HepG2 (cell line): ENCODE measurements around the gene TRA2B. TPM values are rescaled to one million over a fixed set of nuclear protein-coding genes. Genes with fewer than 3 reads are reported as not detected.

Source experiments
- ATAC-seq: fragments of 200-7000 bp; cut with Tn5 transposase; 3 replicates; pipeline ENCODE4 v1.9.1; 2020; ENCODE audit warnings: mild to moderate bottlenecking, moderate library complexity
- BruUV-seq: library from RNA; stranded (reverse); fragments of 400-500 nt; replicated peaks from 2 replicates; lab custom pipeline; 2021; lab: Mats Ljungman, UMichigan
- CTCF ChIA-PET: fragments of 300-600 bp; formaldehyde crosslinking; extraction: SDS; loops from one replicate; lab custom pipeline; 2021; ENCODE audit warnings: low total read pairs, inconsistent platforms, low intra/inter-chr PET ratio; lab: Yijun Ruan, JAX
- POLR2A ChIA-PET: fragments of 350-600 bp; sonication (Branson Sonifier 250); formaldehyde crosslinking; loops from one replicate; lab custom pipeline; 2020; ENCODE audit warnings: antibody characterized with exemption, inconsistent platforms; lab: Yijun Ruan, JAX
- DNase-seq: peaks from one replicate; pipeline ENCODE4 v3.0.0-alpha.2; 2015; ENCODE audit warnings: low spot score
- FAIRE-seq: peaks from 3 replicates; lab custom pipeline; 2011; peaks lifted over from hg19 to GRCh38; lab: Jason Lieb, UNC
- H2AFZ ChIP-seq: one replicate; pipeline ENCODE4 v1.6.1; 2011; ENCODE audit warnings: low read length, inconsistent platforms
- H3K27ac ChIP-seq: fragments of 300-600 bp; 3 replicates; pipeline ENCODE4 v1.8.0; 2011; ENCODE audit warnings: mixed run types, mild to moderate bottlenecking, mixed read lengths, low read length, inconsistent platforms; ENCODE audit not compliant: insufficient read depth; ENCODE audit errors: extremely low read length
- H3K27me3 ChIP-seq, 2 experiments: fragments of 200-600 bp in 1 of 2; 2 replicates in 1 of 2; 3 replicates in 1 of 2; pipeline versions ENCODE4 v1.6.0 to v1.8.0; 2011; ENCODE audit warnings: low read length in 2 of 2, mild to moderate bottlenecking in 2 of 2, moderate library complexity in 2 of 2, inconsistent platforms in 1 of 2; ENCODE audit not compliant: insufficient read depth in 2 of 2, control insufficient read depth in 1 of 2
- H3K36me3 ChIP-seq, 2 experiments: fragments of 200-600 bp in 1 of 2; replicated peaks in 1 of 2; 2 replicates in 1 of 2; 3 replicates in 1 of 2; pipeline versions ENCODE4 v1.5.1 to v1.8.0; 2011; ENCODE audit warnings: low read length in 2 of 2, inconsistent platforms in 1 of 2; ENCODE audit not compliant: insufficient read depth in 2 of 2, control insufficient read depth in 1 of 2
- H3K4me1 ChIP-seq: 2 replicates; pipeline ENCODE4 v1.5.1; 2012; ENCODE audit warnings: low read length, inconsistent platforms; ENCODE audit not compliant: insufficient read depth
- H3K4me2 ChIP-seq: 2 replicates; pipeline ENCODE4 v1.6.0; 2011; ENCODE audit warnings: low read depth, low read length, inconsistent platforms
- H3K4me3 ChIP-seq, 3 experiments: fragments of 200-600 bp in 1 of 3; sonication (generic), shearing (Covaris generic) in 1 of 3; replicated peaks in 1 of 3; 2 replicates each; pipeline ENCODE4 v1.5.1; 2011 to 2016; ENCODE audit warnings: low read length in 3 of 3, inconsistent platforms in 2 of 3, low read depth in 2 of 3, mild to moderate bottlenecking in 2 of 3, control low read depth in 1 of 3, mixed read lengths in 1 of 3; ENCODE audit not compliant: insufficient read depth in 1 of 3
- H3K79me2 ChIP-seq: one replicate; pipeline ENCODE4 v1.6.1; 2011; ENCODE audit warnings: low read length, inconsistent platforms; ENCODE audit not compliant: insufficient read depth
- H3K9ac ChIP-seq: 2 replicates; pipeline ENCODE4 v1.6.0; 2011; ENCODE audit warnings: mild to moderate bottlenecking, low read depth, low read length, inconsistent platforms; ENCODE audit not compliant: insufficient read depth
- H3K9me3 ChIP-seq: 2 replicates; pipeline ENCODE4 v1.5.1; 2012; ENCODE audit warnings: mild to moderate bottlenecking, low read length
- H4K20me1 ChIP-seq: 2 replicates; pipeline ENCODE4 v1.6.0; 2011; ENCODE audit warnings: inconsistent platforms, mild to moderate bottlenecking, low read length, moderate library complexity; ENCODE audit not compliant: insufficient read depth
- AHR ChIP-seq: IDR thresholded peaks from 2 replicates; pipeline ENCODE4 v1.6.1; 2018; ENCODE audit warnings: missing genetic modification reagents, missing compliant biosample characterization
- BHLHE40 ChIP-seq: IDR thresholded peaks from 2 replicates; pipeline ENCODE4 v1.6.1; 2011; ENCODE audit warnings: low read length, improper control_type of control experiment
- CEBPZ ChIP-seq: IDR thresholded peaks from 2 replicates; pipeline ENCODE4 v1.6.1; 2012; ENCODE audit warnings: low read length, improper control_type of control experiment
- CREM ChIP-seq, 2 experiments: sonication (generic) in 1 of 2; formaldehyde crosslinking in 1 of 2; IDR thresholded peaks; 2 replicates each; pipeline versions ENCODE4 v1.4.0 to v1.6.1; 2016 to 2020; ENCODE audit warnings: antibody characterized with exemption in 1 of 2, mild to moderate bottlenecking in 1 of 2, missing genetic modification reagents in 1 of 2
- CSRNP1 ChIP-seq: sonication (generic); formaldehyde crosslinking; IDR thresholded peaks from 2 replicates; pipeline ENCODE4 v1.8.1; 2023; ENCODE audit warnings: mild to moderate bottlenecking, missing genetic modification reagents
- E2F1 ChIP-seq: sonication (generic); formaldehyde crosslinking; IDR thresholded peaks from 2 replicates; pipeline ENCODE4 v1.5.0; 2020; ENCODE audit warnings: missing genetic modification reagents
- ELF1 ChIP-seq: sonication (generic); formaldehyde crosslinking; IDR thresholded peaks from 2 replicates; pipeline ENCODE4 v1.4.0; 2020; ENCODE audit warnings: missing genetic modification reagents
- ERF ChIP-seq: IDR thresholded peaks from 2 replicates; pipeline ENCODE4 v1.6.1; 2018; ENCODE audit warnings: missing biosample characterization, missing genetic modification reagents
- MEF2D ChIP-seq: sonication (generic); formaldehyde crosslinking; IDR thresholded peaks from 2 replicates; pipeline ENCODE4 v1.5.1; 2020; ENCODE audit warnings: mild to moderate bottlenecking, missing genetic modification reagents
- NFKB2 ChIP-seq: sonication (generic); formaldehyde crosslinking; IDR thresholded peaks from 2 replicates; pipeline ENCODE4 v1.4.0; 2020; ENCODE audit warnings: missing genetic modification reagents, borderline replicate concordance
- RAD21 ChIP-seq: fragments of 450-650 bp; formaldehyde crosslinking; IDR thresholded peaks from 2 replicates; pipeline ENCODE4 v1.5.0; 2020; ENCODE audit warnings: mild to moderate bottlenecking
- SAP130 ChIP-seq: IDR thresholded peaks from 2 replicates; pipeline ENCODE4 v1.6.1; 2016; ENCODE audit warnings: low read depth
- SPEN ChIP-seq: sonication (generic); formaldehyde crosslinking; IDR thresholded peaks from 2 replicates; pipeline ENCODE4 v1.5.1; 2020; ENCODE audit warnings: low read depth, mild to moderate bottlenecking, missing genetic modification reagents
- STAT5B ChIP-seq: sonication (generic); formaldehyde crosslinking; IDR thresholded peaks from 2 replicates; pipeline ENCODE4 v1.4.0; 2020; ENCODE audit warnings: missing genetic modification reagents
- TMF1 ChIP-seq: sonication (generic); formaldehyde crosslinking; IDR thresholded peaks from 2 replicates; pipeline ENCODE4 v1.8.1; 2022; ENCODE audit warnings: low read depth, missing genetic modification reagents
- U2AF1 ChIP-seq: fragments of 200-400 bp; formaldehyde crosslinking; optimal IDR thresholded peaks from 2 replicates; pipeline ENCODE3; 2017; ENCODE audit warnings: mild to moderate bottlenecking, low read depth, low read length
- ZNF20 ChIP-seq: sonication (generic); formaldehyde crosslinking; IDR thresholded peaks from 2 replicates; pipeline ENCODE4 v1.4.0; 2020; ENCODE audit warnings: mild to moderate bottlenecking, moderate library complexity, missing genetic modification reagents
- ZNF326 ChIP-seq: sonication (generic); formaldehyde crosslinking; IDR thresholded peaks from 2 replicates; pipeline ENCODE4 v1.4.0; 2020; ENCODE audit warnings: missing genetic modification reagents, borderline replicate concordance
- ZNF616 ChIP-seq: sonication (generic); formaldehyde crosslinking; IDR thresholded peaks from 2 replicates; pipeline ENCODE4 v1.5.0; 2020; ENCODE audit warnings: low read depth, mild to moderate bottlenecking, missing genetic modification reagents
- ZNF678 ChIP-seq: sonication (generic); formaldehyde crosslinking; IDR thresholded peaks from 2 replicates; pipeline ENCODE4 v1.4.0; 2020; ENCODE audit warnings: mild to moderate bottlenecking, missing genetic modification reagents
- WGBS: methylation state at CpG from one replicate; pipeline ENCODE4 v1.1.6; 2017; ENCODE audit warnings: low lambda C conversion rate; 5-methylcytosine and 5-hydroxymethylcytosine counted together
- in situ Hi-C: cut with HindIII; loops from 2 replicates; pipeline ENCODE4 v1.10.0; 2017; ENCODE audit warnings: low pct_unique_long_range_greater_than_20kb; ENCODE audit not compliant: extremely low pct_ligation_motif_present
- intact Hi-C: fragments of 100-400 bp; cut with micrococcal nuclease; formaldehyde crosslinking; loops from one replicate; pipeline ENCODE4 v1.10.0; 2022; ENCODE audit not compliant: unreplicated experiment
- polyA plus RNA-seq, 8 experiments: library from polyadenylated mRNA; depleted of rRNA in 3 of 8; stranded (reverse) in 7 of 8; unstranded in 1 of 8; fragments of >200 nt; fragmentation: Illumina TruSeq in 4 of 8; extraction: Trizol in 4 of 8; gene quantifications; 2 replicates each; pipeline versions ENCODE4 v1.2.1 to v1.2.3, GENCODE V29; 2011 to 2016; ENCODE audit warnings: low read depth in 4 of 8, missing spikeins in 1 of 8, mixed read lengths in 1 of 8; ENCODE audit not compliant: insufficient read depth in 1 of 8
- total RNA-seq, 5 experiments: library from RNA; depleted of rRNA; stranded (reverse); fragments of >200 nt; fragmentation: Illumina TruSeq; extraction: Trizol; gene quantifications; 2 replicates each; pipeline ENCODE4 v1.2.3, GENCODE V29; 2016; ENCODE audit warnings: low read depth in 1 of 5

Gene TRA2B
- total and polyA plus RNA-seq, 2 of the 13 experiments (the other 11 are each of a cell fraction or from before 2014, with no cell fraction given): 105 to 241 TPM

GRCh38 chr3:185976977-185977678, 39.3 kb upstream of the TRA2B start:
- H3K4me1 ChIP-seq: peaks cover 26% of the 10 kb centered on the region
- ChIA-PET CTCF (interaction anchor here (1.2 to 1.8 kb wide), 5 partner anchors 23 to 301 kb away, joined by 3 to 12 read pairs (median 6); no protein-coding TSS in a partner anchor), POLR2A (interaction anchor here (1.3 kb wide), 1 partner anchor 24 kb away, joined by 3 read pairs; no protein-coding TSS in a partner anchor)
- BruUV-seq: no TSS peak
- H3K27ac ChIP-seq: no peak overlapping the region
- H3K4me2 ChIP-seq: no peak overlapping the region
- no peak overlapping the region for H3K9ac ChIP-seq
- WGBS: 50% methylated on average over 6 of the region's 6 CpGs
- no peak overlapping the region for H3K4me3 ChIP-seq
- intact Hi-C loops: loop anchor here (1.0 kb wide), 1 partner anchor 34 kb away; no protein-coding TSS in a partner anchor
- H2AFZ ChIP-seq: no peak overlapping the region
- no peaks in the 10 kb centered on the region for H3K79me2 ChIP-seq
- ATAC-seq (peak; percentile 48), FAIRE-seq (peak; percentile 83), DNase-seq (peak; percentile 46)
- no peaks in the 10 kb centered on the region for H3K9me3 ChIP-seq
- no peaks in the 10 kb centered on the region for H3K27me3 ChIP-seq
- no peaks in the 10 kb centered on the region for H3K36me3 ChIP-seq
- in situ Hi-C loops: loop anchor here (25.0 kb wide), 1 partner anchor 835 kb away; the partner anchor contains the start of gene RFC4
- H4K20me1 ChIP-seq: no peaks in the 10 kb centered on the region
- TF ChIP-seq ZNF20 (no peak), BHLHE40 (no peak), E2F1 (no peak), ZNF326 (CRISPR knock-in tag) (no peak), TMF1 (CRISPR knock-in tag) (no peak), U2AF1 (no peak), NFKB2 (no peak), ELF1 (CRISPR knock-in tag) (0 out of 2 replicates have a peak, but pooled peaks have one; percentile 16), CREM (IDR thresholded peaks at IDR 0.05) (no peak), CREM (CRISPR knock-in tag; IDR thresholded peaks at IDR 0.05) (no peak), ZNF616 (no peak), CSRNP1 (CRISPR knock-in tag) (no peak), MEF2D (CRISPR knock-in tag) (no peak), SAP130 (CRISPR knock-in tag) (peak; percentile 29; the same call in 1 of the 2 replicates), AHR (CRISPR knock-in tag) (no peak), RAD21 (CRISPR knock-in tag) (peak; percentile 59), STAT5B (CRISPR knock-in tag) (no peak), SPEN (CRISPR knock-in tag) (no peak), ZNF678 (no peak), ERF (CRISPR knock-in tag) (peak; percentile 59; the same call in 1 of the 2 replicates), CEBPZ (no peak)
